GM21825 (cell line): Measurements from ENCODE around the gene NIPBL.
"Not testable (repeated sequence)": the region's sequence is repeated elsewhere in the genome, so short reads cannot be mapped to it uniquely, and the experiment has no call there.

Source experiments
- ATAC-seq: cut with Tn5 transposase; IDR thresholded peaks from one replicate; pipeline ENCODE4 v1.9.1; 2021; ENCODE audit warnings: mild to moderate bottlenecking, moderate library complexity; ENCODE audit not compliant: unreplicated experiment

The NIPBL gene

DNA sequence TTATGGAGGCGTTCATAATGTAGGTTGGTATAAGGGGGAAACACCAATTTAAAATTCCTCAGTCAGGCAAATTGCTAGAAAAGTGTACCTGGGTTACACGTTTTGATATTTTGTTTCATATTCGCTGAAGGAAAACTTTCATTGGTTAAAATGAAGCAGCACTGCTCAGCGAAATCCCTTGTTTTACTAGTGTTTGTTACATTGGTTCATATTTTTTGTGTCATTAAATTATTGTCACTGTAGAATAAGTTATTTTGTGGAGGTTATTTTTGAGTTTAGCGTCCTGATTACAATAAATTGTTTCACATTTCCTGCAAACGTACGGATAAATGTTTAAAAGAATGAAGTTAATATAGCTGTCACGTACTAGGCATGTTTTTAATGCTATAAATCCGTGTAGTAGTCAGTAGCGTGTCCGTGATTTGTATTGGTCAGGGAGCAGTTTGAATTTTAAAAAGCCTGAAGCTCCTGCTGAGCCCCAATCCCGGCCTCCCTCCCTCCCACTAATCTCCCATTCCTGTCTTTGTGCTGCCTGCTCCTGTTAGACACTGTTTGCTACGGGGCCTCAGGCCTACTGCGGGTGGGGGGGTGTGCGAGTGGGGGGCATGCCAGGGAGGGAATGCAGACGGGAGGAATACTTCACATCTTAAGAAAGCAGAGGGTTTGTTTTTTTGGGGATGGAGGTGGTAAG, 2.0 kb downstream of the NIPBL start:
- ATAC-seq = no peak

DNA sequence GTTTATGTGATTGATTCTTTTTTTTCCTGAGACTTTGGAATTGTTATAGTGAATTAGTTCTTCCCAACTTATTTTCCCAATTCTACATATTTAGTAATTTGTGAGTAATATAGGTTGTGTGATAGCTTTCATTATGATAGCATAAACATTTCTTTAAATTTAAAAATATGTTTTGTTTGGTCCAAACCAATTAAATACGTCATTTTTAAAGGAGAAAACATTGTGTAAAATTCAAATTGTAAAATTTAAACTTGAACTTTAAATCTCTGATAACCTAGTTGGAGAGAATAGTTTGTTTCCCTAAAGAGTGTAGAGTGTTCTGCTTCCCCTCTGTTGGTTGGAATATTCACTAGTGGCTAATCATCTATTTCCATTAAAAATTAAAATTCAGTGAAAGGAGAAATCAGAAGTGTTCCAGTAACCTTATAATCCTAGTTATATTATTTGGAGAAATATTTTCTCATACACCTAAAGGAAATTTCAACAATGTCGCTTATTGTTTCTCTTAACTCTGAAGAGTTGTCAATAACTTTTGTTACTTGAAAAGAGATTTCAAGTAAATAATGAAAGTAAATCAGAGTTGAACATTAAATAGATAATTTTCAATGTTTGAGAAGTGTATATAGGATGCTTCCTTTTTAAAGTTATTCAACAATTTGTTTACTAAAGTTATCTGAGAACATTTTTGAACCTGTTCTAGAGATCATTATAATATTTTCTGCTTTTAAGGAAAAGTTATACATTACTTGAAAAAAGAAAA, 2.9 kb downstream of the NIPBL start:
- ATAC-seq = no peak

DNA sequence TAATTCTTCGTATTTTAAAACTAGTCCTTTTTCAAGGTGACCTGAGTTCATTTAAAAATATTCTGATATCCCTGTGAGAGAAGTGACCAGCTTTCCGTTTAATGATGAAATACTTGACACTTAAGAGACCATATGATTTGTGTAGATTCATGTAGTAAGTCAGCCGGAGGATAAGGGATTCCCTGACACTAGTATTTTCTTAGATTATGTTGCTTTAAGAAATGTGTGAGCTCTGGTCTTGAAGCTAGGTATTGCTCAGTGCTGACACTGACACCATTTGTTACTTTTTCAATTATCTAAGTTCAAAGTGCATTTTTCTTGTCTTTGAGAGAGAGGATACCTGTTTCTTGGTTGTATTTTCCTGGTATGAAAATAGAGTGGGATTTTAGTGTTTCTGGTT, 4.2 kb downstream of the NIPBL start:
- no peak for ATAC-seq

DNA sequence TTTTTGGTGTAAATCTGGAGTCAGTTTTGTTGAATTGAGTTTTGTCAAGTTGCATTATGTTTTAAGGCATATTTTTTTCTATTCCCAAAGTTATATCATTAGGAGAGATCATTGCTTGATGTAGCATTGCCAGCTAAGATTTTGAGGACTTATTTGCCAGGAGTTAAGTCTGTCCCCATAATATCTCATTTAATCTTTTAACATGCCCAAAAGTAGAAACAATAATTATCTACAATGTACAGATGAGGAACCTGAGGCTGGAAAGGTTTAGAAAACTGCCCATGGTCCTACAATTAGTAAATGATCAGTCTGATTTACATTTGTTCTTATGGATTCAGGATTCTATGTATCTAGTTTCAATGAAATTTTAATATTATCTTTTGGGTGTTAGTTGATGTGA, 4.7 kb downstream of the NIPBL start:
- no peak for ATAC-seq

DNA sequence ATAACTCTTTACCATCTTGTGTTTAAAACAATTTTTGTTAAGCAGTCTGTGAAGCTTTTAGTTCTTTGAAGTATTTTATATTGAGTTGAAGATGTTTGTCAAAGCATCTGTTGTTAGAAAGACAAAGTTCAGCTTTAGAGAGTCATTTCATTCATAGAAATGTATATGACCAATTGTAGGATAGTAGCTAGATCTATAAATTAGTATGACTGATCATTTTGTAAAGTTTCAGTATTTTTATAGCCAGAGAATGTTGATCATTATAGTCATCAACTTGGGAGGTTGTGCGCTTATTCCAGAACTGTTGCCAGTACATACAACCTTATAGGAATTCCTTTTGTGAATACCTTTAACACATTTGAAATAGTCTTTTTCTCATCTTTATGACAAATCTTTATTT, 5.2 kb downstream of the NIPBL start:
- ATAC-seq = no peak

DNA sequence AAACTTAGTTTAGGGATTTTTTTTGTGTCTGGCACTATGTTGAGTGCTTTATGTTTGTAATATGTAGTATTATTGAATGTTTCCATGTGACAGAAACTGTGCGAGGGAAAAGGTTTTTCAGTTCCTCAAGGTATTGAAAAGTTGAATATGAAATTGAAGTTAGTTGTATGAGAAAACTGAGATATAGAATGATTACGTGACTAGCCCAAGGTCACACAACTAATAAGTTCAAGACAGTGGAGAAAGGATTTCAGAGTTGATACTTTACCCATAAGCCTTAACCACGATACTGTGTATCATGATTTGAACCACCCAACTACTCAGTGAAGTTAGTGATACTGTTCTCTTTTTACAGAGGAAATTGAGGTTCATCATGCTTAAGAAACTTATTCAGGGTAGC, 5.7 kb downstream of the NIPBL start:
- ATAC-seq = peak; percentile 37

DNA sequence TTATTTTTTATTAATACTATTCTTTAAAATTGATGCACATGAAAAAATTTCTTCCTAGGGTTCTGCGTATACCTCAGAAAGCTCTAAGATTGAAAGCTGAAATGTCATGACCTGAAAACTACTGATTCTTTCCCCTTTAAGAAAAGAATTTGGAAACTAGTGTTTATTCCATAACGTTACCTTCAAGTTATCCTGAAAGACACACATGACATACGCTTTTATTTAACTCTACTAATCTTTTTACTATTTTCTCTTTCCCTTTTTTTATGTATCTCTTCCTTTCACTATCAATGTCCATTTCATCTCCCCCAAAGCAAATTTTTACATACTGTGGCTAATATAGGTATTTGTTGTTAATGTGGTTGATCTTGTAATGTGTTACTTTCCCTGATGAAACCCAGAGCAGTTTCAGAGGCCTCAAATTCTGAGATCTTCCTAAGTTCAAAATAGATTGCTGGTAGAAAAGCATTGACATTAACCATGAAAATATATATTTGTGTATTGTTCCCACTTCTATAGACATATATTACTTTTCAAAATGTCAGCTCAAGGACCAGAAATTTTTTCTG, 7.4 kb downstream of the NIPBL start:
- ATAC-seq = no peak

DNA sequence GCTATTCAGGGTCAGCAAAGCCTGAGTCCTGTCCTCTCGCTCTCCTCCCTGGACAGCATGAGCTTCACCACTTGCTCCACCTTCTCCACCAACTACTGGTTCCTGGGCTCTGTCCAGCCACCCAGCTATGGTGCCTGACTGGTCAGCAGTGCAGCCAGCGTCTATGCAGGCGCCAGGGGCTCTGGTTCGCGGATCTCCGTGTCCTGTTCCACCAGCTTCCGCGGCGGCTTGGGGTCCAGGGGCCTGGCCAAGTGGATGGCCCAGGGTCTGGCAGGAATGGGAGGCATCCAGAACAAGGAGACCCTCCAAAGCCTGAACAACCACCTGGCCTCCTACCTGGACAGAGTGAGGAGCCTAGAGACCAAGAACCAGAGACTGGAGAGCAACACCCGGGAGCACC, 8.6 kb downstream of the NIPBL start:
- ATAC-seq = no peak

DNA sequence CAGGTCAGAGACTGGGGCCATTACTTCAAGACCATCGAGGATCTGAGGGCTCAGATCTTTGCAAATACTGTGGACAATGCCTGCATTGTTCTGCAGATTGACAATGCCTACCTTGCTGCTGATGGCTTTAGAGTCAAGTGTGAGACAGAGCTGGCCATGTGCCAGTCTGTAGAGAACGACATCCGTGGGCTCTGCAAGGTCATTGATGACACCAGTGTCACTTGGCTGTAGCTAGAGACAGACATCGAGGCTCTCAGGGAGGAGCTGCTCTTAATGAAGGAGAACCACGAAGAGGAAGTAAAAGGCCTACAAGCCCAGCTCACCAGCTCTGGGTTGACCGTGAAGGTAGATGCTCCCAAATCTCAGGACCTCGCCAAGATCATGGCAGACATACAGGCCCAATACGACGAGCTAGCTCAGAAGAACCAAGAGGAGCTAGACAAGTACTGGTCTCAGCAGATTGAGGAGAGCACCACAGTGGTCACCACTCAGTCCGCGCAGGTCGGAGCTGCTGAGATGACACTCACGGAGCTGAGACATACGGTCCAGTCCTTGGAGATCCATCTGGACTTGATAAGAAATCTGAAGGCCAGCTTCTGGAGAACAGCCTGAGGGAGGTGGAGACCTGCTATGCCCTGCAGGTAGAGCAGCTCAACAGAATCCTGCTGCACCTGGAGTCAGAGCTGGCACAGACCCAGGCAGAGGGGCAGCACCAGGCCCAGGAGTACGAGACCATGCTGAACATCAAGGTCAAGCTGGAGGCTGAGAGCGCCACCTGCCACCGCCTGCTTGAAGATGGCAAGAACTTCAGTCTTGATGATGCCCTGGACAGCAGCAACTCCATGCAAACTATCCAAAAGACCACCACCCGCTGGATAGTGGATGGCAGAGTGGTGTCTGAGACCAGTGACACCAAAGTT, 9.3 kb downstream of the NIPBL start:
- no peak for ATAC-seq

DNA sequence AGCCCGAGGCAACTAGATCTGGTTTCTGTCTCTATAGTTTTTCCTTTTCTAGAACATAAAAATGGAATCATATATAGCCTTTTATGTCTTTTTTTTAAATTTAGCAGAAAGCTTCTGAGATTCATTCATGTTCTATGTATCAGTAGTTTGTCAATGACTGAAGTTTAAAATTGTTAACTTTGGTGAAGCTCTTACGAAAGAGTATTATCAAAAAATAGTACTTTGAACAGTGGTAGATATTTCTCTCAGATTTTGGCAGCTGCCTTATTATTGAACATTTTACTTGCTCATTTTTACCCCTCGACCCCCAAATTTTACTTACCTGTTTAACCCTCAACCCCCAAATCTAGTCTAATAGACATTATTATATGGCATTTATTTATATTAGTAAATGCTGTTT, 10.2 kb downstream of the NIPBL start:
- no peak for ATAC-seq

DNA sequence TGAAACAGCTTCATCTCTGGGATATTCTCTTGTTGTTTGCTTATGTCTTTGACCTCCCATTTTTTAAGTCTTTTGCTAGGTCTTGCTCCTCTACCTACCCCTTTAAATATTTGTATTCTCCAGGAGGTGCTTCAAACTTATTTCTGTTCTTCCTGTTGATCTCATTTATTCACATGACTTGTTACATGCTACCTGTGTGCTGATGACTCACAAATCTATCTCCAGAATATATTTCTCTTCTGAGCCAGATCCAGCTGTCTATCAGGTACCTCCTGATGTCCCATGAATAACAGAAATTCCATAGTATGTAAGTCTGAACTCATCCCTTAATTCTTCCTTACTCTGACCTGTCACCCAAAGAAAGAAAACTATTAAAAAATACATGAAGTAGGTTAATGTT, 11.0 kb downstream of the NIPBL start:
- no peak for ATAC-seq

DNA sequence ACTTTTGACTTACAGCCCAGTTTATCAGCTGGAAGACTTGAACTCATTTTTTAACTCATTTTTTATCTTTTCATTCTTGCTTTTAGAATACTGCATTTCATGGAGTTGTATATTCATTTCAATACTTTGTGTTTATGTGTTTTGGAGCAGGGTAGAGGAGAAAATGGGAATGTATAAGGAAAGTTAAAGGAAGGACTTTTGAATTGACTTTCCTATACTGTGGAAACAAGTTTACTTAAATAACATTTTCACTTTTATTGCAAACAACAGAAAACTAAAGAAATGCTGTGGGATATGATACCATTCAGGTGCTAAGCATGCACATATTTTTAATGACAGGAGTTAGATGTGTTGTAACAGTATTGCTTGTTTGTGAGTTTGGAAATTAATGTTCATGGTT, 11.7 kb downstream of the NIPBL start:
- ATAC-seq = no peak

DNA sequence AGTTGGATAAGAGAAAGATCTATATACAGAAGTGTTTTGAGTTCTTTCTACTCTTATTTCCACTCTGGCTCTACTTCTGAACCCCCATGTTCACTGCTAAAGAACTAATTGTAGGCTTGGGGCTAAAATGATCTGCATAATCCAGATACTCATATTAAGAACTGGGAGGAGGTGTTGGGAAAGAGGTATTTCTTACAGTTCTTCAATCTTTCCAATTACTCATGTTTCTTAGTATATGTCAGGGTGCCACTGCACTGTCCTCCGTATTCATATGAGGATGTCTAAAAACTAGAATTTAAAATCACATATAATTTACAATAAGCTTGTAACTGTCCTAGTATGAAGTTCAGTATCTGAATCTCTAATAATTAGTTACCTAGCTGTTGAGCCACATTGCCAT, 12.7 kb downstream of the NIPBL start:
- ATAC-seq = no peak

DNA sequence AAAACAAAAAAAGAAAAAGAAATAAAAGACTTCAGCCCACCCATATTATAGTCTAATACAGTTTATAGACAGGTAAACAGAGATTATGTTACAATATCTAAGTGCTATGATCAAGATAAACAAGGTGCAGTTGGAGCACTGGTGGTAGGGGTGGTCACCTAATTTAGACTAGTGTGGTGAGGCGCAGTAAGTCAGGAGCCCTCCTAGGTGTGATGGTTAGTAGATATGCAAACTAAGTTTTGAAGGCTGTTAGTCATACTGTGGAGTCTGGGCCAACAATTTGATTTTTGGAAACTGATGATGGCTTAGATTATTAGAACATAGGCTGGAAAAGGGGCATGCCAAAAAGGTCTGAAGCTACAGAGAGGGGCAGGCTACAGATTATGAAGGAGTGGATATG, 14.7 kb downstream of the NIPBL start:
- no peak for ATAC-seq

DNA sequence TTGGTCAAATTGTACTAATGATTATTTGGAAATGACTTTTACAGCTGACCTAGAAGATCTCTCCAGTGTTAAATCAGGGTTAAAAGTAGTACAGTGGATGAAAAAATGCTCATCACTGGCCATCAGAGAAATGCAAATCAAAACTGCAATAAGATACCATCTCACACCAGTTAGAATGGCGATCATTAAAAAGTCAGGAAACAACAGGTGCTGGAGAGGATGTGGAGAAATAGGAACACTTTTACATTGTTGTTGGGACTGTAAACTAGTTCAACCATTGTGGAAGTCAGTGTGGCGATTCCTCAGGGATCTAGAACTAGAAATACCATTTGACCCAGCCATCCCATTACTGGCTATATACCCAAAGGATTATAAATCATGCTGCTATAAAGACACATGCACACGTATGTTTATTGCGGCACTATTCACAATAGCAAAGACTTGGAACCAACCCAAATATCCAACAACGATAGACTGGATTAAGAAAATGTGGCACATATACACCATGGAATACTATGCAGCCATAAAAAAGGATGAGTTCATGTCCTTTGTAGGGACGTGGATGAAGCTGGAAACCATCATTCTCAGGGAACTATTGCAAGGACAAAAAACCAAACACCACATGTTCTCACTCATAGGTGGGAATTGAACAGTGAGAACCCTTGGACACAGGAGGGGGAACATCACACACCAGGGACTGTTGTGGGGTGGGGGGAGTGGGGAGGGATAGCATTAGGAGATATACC, 15.7 kb downstream of the NIPBL start:
- not testable (repeated sequence) for ATAC-seq

DNA sequence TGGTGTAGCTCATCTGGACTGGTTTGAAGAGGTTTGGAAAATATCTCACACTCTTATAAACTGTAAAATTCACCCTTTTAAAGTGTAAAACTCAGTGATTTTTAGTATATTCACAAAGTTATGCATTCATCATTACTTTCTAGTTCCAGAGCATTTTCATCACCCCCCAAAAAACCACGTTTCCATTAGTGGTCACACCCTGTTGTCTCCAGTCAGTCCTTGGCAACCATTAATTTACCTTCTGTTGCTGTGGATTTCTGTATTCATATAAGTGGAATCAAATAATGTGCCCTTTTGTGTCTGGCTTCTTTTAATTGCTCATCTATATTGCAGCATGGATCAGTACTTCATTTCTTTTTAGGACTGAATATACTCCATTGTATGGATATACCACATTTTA, 18.4 kb downstream of the NIPBL start:
- ATAC-seq = no peak

DNA sequence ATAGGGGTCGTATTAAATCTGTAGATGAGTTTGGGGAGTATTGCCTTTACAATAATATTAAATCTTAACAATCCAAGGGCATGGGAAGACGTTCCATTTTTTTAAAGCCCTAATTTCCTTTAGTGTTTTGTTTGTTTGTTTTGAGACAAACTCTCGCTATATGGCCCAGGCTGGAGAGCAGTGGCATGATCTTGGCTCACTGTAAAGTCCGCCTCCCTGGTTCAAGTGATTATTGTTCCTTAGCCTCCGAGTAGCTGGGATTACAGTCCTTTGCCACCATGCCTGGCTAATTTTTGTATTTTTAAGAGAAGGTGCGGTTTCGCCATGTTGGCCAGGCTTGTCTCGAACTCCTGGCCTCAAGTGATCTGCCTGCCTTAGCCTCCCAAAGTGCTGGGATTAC, 19.9 kb downstream of the NIPBL start:
- no peak for ATAC-seq

DNA sequence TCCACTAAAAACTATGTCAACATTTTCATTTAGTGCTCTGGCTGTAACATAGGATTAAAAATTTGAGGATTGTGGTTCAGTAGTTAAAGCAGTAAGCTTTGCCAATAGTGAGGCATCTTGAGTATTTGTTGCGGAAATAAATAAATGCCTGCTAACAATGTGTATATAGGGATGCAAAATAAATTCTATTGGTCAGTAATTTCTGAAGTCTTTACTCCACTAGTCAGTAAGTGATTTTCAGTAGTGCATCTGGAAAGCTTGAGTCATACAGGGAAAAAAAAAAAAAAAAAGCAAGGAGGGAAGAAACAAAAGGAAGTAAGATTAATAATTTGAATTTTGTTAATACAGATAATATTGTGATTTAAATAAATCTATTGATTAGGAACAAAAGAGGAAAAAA, 21.0 kb downstream of the NIPBL start:
- ATAC-seq = no peak

DNA sequence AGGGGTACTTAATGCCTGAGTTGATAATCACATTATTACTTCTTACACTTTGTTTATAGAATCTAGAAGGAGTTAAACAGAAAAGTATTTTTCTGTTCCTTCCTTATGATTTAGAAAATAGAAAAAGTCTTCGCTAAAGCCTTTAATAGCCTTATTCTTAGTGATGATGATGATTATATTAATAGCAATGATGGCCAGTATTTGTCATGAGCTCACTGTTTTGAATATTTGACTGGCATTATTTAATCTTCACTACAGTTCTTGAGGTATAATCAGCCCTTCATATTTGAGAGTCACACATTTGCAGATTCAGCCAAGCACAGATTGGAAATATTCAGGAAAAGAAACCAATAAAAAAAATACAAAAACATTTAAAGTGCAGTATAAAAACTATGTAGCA, 23.3 kb downstream of the NIPBL start:
- ATAC-seq = no peak

DNA sequence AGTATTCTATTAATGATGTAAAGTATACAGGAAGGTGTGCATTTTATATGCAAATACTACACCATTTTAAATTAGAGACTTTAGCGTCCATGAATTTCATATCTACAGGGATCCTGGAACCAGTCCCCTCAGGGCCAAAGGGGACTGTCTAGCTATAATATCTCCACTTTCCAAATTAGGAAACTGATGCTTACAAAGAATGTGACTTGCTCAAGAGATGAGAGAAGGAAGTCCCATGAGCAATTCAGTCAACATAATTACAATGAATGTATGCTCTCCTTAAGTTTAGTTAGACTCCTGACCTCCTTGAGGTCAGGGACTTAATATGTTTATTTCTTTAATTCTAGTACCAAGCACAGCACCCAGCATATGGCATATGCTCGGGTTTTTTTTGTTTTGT, 23.7 kb downstream of the NIPBL start:
- no peak for ATAC-seq

DNA sequence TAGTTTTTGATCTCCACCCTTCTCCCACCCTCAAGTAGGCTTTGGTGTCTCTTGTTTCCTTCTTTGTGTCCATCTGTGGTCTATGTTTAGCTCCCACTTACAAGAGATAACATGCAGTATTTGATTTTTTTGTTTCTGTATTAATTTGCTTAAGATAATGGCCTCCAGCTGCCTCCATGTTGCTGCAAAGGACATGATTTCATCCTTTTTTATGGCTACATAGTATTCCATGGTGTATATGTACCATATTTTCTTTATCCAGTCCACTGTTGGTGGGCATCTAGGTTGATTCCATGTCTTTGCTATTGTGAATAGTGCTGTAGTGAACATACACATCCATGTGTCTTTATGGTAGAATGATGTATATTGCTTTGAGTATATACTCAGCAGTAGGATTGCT, 24.5 kb downstream of the NIPBL start:
- ATAC-seq = not testable (repeated sequence)
